OCI-LY1 (cell line): ENCODE data around the gene PLPPR3.

Experiments used
- H2AFZ ChIP-seq: fragments of 200-600 bp; sonication (generic), shearing (Covaris generic); 2 replicates; pipeline ENCODE4 v1.6.0; 2014; ENCODE audit warnings: antibody characterized with exemption, mild to moderate bottlenecking, low read length
- H3F3A ChIP-seq: fragments of 200-600 bp; sonication (generic), shearing (Covaris generic); 2 replicates; pipeline ENCODE4 v1.6.0; 2014; ENCODE audit warnings: mild to moderate bottlenecking, antibody characterized with exemption, low read length, moderate library complexity; ENCODE audit not compliant: insufficient read depth
- H3K27ac ChIP-seq: fragments of 200-600 bp; sonication (generic); 2 replicates; pipeline ENCODE4 v1.5.1; 2014; ENCODE audit warnings: low read length, mixed run types, mild to moderate bottlenecking, low read depth; ENCODE audit not compliant: poor library complexity, severe bottlenecking
- H3K27me3 ChIP-seq: fragments of 200-600 bp; sonication (generic); 2 replicates; pipeline ENCODE4 v1.6.0; 2014; ENCODE audit warnings: antibody characterized with exemption, mild to moderate bottlenecking, low read length, moderate library complexity; ENCODE audit not compliant: insufficient read depth
- H3K36me3 ChIP-seq: fragments of 200-600 bp; sonication (generic); 2 replicates; pipeline ENCODE4 v1.6.1; 2014; ENCODE audit warnings: mild to moderate bottlenecking, antibody characterized with exemption, low read length, moderate library complexity, mixed read lengths; ENCODE audit not compliant: insufficient read depth
- H3K4me1 ChIP-seq: fragments of 200-600 bp; sonication (generic); 2 replicates; pipeline ENCODE4 v1.5.1; 2014; ENCODE audit warnings: mild to moderate bottlenecking, low read length, moderate library complexity; ENCODE audit not compliant: insufficient read depth, severe bottlenecking
- H3K4me2 ChIP-seq: fragments of 200-600 bp; sonication (generic), shearing (Covaris generic); 2 replicates; pipeline ENCODE4 v1.6.1; 2014; ENCODE audit warnings: low read length
- H3K4me3 ChIP-seq: fragments of 200-600 bp; sonication (generic); 2 replicates; pipeline ENCODE4 v1.5.1; 2014; ENCODE audit warnings: low read length, low read depth, mild to moderate bottlenecking, mixed read lengths; ENCODE audit not compliant: poor library complexity, severe bottlenecking
- H3K79me2 ChIP-seq: fragments of 200-600 bp; shearing (Covaris generic); 2 replicates; pipeline ENCODE4 v1.6.1; 2016; ENCODE audit warnings: mixed run types, low read length, mixed read lengths; ENCODE audit not compliant: insufficient read depth
- H3K9ac ChIP-seq: fragments of 200-600 bp; sonication (generic), shearing (Covaris generic); 2 replicates; pipeline ENCODE4 v1.6.1; 2014; ENCODE audit warnings: mild to moderate bottlenecking, low read length, mixed read lengths
- H3K9me2 ChIP-seq: fragments of 200-600 bp; sonication (generic), shearing (Covaris generic); 2 replicates; pipeline ENCODE4 v1.6.1; 2014; ENCODE audit warnings: low read depth, mild to moderate bottlenecking, low read length, mixed read lengths
- H3K9me3 ChIP-seq: fragments of 200-600 bp; shearing (Covaris generic); 2 replicates; pipeline ENCODE4 v1.6.1; 2014; ENCODE audit warnings: low read length, mixed read lengths
- H4K20me1 ChIP-seq: fragments of 200-600 bp; sonication (generic), shearing (Covaris generic); 2 replicates; pipeline ENCODE4 v1.6.0; 2016; ENCODE audit warnings: mild to moderate bottlenecking, low read length; ENCODE audit not compliant: insufficient read depth
- EZH2 ChIP-seq: fragments of 200-600 bp; sonication (generic), shearing (Covaris generic); IDR thresholded peaks from 2 replicates; pipeline ENCODE4 v1.8.0; 2017; ENCODE audit warnings: borderline replicate concordance, mixed run types, mild to moderate bottlenecking, antibody characterized with exemption, low read length, moderate library complexity, mixed read lengths
- TF ChIP-seq, protein P1 (sequence below): fragments of 200-600 bp; sonication (generic), shearing (Covaris generic); IDR thresholded peaks from 2 replicates; pipeline ENCODE4 v1.5.1; 2017; ENCODE audit warnings: mild to moderate bottlenecking, antibody characterized with exemption, low read length, moderate library complexity, mixed read lengths

PLPPR3 gene

DNA sequence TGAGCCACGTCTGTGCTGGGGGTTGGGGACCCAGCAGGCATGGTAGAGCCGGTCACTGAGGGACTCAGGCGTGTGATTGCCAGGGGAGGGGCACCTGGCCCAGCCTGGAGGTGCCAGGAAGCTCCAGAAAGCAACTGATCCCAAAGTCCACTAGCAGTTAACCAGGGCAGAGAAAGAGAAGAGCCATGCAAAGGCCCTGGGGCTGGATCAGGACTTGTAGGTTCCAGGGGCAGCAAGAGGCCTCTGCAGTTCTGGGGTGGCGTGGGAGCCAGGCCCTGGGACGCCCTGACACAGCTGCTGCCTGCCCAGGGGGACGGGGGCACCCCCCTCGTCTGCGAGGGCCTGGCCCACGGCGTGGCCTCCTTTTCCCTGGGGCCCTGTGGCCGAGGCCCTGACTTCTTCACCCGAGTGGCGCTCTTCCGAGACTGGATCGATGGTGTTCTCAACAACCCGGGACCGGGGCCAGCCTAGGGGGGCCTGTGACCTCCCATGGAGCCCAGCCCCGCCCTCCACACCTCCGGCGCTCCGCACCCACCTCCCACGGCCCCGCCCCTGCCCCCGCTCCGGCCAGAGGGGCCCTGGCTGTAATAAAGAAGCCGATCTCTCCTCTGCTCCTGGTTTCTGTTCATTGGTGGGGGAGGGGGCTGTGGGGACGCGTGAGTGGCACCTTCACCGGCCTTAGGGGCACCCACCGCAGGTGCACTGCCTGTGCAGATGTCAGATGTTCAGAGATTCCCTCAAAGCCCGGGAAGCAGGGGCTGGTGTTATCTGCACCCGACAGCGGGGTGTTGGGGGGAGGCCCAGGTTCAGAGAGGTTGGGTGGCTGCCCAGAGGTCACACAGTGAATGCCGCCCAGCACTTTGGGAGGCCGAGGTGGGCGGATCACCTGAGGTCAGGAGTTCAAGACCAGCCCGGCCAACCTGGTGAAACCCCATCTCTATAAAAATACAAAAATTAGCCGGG lies 9.9 kb upstream of the PLPPR3 start:
- H3K4me3 ChIP-seq: no peak overlapping the region
- H4K20me1 ChIP-seq: no peaks in the 10 kb centered on the region
- H3K9ac ChIP-seq: no peak overlapping the region
- no peak overlapping the region for H3K27ac ChIP-seq
- no peaks in the 10 kb centered on the region for H3K36me3 ChIP-seq
- no peaks in the 10 kb centered on the region for H3K4me1 ChIP-seq
- H3K4me2 ChIP-seq: no peak overlapping the region
- no peaks in the 10 kb centered on the region; the same call in 1 of the 2 replicates for H3K27me3 ChIP-seq
- H2AFZ ChIP-seq: no peak overlapping the region
- H3K79me2 ChIP-seq: no peaks in the 10 kb centered on the region
- no peaks in the 10 kb centered on the region for H3K9me2 ChIP-seq
- H3F3A ChIP-seq: no peaks in the 10 kb centered on the region
- TF ChIP-seq EZH2: no peak
- TF ChIP-seq, protein P1, sequence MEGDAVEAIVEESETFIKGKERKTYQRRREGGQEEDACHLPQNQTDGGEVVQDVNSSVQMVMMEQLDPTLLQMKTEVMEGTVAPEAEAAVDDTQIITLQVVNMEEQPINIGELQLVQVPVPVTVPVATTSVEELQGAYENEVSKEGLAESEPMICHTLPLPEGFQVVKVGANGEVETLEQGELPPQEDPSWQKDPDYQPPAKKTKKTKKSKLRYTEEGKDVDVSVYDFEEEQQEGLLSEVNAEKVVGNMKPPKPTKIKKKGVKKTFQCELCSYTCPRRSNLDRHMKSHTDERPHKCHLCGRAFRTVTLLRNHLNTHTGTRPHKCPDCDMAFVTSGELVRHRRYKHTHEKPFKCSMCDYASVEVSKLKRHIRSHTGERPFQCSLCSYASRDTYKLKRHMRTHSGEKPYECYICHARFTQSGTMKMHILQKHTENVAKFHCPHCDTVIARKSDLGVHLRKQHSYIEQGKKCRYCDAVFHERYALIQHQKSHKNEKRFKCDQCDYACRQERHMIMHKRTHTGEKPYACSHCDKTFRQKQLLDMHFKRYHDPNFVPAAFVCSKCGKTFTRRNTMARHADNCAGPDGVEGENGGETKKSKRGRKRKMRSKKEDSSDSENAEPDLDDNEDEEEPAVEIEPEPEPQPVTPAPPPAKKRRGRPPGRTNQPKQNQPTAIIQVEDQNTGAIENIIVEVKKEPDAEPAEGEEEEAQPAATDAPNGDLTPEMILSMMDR: no peak
- H3K9me3 ChIP-seq: no peaks in the 10 kb centered on the region

DNA sequence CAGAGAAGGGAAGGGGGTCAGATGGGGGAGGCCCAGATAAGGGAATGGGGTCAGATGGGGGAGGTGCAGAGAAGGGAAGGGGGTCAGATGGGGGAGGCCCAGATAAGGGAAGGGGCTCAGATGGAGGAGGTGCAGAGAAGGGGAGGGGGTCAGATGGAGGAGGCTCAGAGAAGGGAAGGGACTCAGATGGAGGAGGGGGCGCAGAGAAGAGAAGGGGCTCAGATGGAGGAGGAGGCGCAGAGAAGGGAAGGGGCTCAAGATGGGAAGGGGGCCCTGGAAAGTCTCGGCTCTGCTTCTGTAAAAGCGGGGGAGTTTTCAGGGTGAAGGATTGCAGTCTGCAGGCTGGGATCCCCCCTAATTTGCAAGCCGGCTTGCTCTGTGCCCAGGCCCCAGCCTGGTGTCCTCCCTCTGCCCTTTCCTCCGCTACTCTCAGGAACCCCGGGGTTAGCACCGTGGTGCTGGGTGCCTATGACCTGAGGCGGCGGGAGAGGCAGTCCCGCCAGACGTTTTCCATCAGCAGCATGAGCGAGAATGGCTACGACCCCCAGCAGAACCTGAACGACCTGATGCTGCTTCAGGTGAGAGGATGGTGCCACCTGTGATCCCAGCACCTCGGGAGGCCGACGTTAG lies 7.5 kb upstream of the PLPPR3 start:
- H3K27ac ChIP-seq: no peak overlapping the region
- H3K79me2 ChIP-seq: no peaks in the 10 kb centered on the region
- no peaks in the 10 kb centered on the region for H3K4me1 ChIP-seq
- no peaks in the 10 kb centered on the region for H3K9me3 ChIP-seq
- no peak overlapping the region for H3K9ac ChIP-seq
- H3K4me3 ChIP-seq: no peak overlapping the region
- TF ChIP-seq, protein P1: no peak
- TF ChIP-seq EZH2: no peak
- H2AFZ ChIP-seq: no peak overlapping the region
- H3K4me2 ChIP-seq: no peak overlapping the region
- H3K9me2 ChIP-seq: no peaks in the 10 kb centered on the region
- no peaks in the 10 kb centered on the region for H3K36me3 ChIP-seq
- H3K27me3 ChIP-seq: peaks cover 4% of the 10 kb centered on the region; the same call in 1 of the 2 replicates
- H4K20me1 ChIP-seq: no peaks in the 10 kb centered on the region
- H3F3A ChIP-seq: no peaks in the 10 kb centered on the region

GRCh38 chr19:827710-828321 lies 6.1 kb upstream of the PLPPR3 start, which contains the start of gene AZU1:
AZU1 (plus strand) TSS chr19:827837; CDS start chr19:827847, 10 bp downstream.
- no peak within 1 kb of the TSS for H3K4me3 ChIP-seq
- H3K9me2 ChIP-seq: no peaks in the 10 kb centered on the region
- H3K79me2 ChIP-seq: no peaks in the 10 kb centered on the region
- H3K9me3 ChIP-seq: no peaks in the 10 kb centered on the region
- no peak within 1 kb of the TSS for H3K4me2 ChIP-seq
- H3K36me3 ChIP-seq: no peaks in the 10 kb centered on the region
- no peak within 1 kb of the TSS for H2AFZ ChIP-seq
- H4K20me1 ChIP-seq: no peaks in the 10 kb centered on the region
- H3K9ac ChIP-seq: no peak within 1 kb of the TSS
- H3F3A ChIP-seq: no peaks in the 10 kb centered on the region
- no peaks in the 10 kb centered on the region for H3K4me1 ChIP-seq
- TF ChIP-seq EZH2: no peak
- TF ChIP-seq, protein P1: no peak
- no peak within 1 kb of the TSS for H3K27ac ChIP-seq
- H3K27me3 ChIP-seq: peaks cover 4% of the 10 kb centered on the region; the same call in 1 of the 2 replicates
